Activated CD4-positive, alpha-beta T cell treated with anti-CD3 and anti-CD28 coated beads for 24 hours (primary cell): ENCODE results near the gene ZNF681.
"Not testable (repeated sequence)": the region's sequence is repeated elsewhere in the genome, so short reads cannot be mapped to it uniquely, and the experiment has no call there.

Experiments used
- DNase-seq, 2 donors: peaks; one replicate each; pipeline ENCODE4 v3.0.0-alpha.2; 2020; ENCODE audit warnings: low read depth in 2 of 2

The ZNF681 gene

GRCh38 chr19:23758187-23759074, at the start of gene ZNF681:
ZNF681 (minus strand) TSS chr19:23758891; CDS start chr19:23758749, 142 bp downstream.
- DNase-seq = peak; percentile 69 to 83

- DNase-seq = no peak
Observed at GRCh38 chr19:23804676-23805075, 46.0 kb upstream of the ZNF681 start.

DNA sequence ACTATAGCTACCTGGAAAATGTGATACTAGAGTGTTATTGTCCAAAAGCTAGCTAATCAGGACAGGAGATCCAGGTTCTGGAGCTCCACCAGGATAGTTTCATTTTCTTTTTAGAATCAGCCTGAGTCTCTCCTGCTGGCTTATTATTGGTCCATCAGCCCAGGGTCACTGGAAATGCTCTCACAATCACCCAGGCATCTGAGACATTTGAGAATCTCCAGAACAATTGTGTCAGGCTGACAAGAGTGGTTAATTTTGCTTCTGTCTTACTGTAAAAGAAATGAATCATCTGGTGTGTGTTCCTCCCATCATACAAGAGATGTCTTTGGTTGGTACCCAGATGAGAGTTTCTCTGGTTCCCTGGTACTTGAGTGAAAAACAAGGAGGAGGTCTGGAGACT, 43.6 kb upstream of the ZNF681 start:
- DNase-seq = no peak

GRCh38 chr19:23801803-23802202, 43.1 kb upstream of the ZNF681 start:
- no peak for DNase-seq

DNA sequence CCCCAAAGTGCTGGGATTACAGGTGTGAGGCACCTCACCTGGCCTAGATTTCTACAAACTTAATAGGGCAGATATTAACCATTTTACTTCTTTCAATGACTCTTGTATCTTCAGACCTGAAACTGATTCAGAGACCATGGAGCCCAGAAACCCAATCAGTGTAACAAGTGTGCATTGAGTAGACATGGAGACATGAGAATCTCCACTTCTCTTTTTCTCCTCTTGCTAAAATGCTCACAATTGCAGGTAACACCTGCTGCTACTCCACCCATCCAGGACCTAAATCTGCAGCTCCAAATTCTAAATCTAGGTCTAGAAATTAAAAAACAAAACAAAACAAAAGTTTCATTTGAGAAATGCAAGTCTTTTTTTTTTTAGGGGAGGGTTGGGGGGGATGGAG, 42.2 kb upstream of the ZNF681 start:
- no peak for DNase-seq

DNA sequence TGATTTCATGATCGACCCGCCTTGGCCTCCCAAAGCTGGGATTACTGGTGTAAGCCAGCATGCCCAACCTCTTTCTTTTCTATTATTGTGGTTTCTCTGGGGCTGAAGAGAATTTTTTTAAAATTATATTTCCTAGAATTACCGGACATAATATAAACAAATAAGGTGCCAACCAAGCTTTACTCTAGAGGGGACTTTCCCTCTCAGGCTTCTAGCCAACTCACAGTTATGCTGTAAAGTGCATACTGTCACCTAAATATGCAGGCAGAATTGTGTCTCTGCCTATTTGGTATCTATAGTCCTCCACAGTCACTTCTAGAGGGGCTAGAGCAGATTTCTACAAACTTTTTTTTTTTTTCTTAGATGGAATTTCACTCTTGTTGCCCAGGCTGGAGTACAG, 41.6 kb upstream of the ZNF681 start:
- no peak for DNase-seq

- DNase-seq = no peak
Observed at GRCh38 chr19:23799321-23799720, 40.6 kb upstream of the ZNF681 start.

DNA sequence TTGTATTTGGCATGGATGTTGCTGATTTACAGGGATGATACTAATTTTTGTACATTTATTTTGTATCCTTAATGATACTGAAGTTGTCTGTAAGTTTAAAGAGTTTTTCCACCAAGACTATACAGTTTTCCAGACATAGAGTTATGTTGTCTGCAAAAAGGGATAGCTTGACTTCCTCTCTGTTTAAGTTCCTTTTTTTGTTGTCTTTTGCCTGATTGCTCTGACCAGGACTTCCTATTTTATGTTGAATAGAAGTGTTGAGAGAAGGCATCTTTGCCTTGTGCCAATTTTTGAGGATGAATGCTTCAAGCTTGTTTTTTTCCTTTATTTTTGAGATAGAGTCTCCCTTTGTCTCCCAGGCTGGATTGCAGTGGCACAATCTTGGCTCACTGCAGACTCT, 36.8 kb upstream of the ZNF681 start:
- no peak for DNase-seq

DNA sequence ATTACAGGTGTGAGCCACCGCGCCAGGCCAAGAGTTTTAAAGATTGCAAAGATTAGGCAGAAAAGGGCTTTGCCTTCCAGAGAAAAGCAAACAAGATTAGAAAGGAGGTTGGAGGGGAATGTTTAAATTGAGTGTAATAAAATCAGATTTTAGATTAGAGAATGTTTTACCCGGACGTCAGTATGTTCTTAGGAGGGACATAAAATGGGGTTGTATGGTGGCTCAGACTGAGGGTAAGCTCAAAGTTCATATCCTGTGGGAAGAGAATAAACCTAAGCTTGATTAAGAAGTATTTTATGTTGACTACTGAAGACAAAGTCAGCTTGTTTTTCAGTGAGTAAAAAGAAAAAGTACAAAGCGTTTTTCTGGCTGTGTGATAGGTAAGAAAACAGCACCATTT, 34.1 kb upstream of the ZNF681 start:
- DNase-seq = no peak

- DNase-seq = no peak
Observed at GRCh38 chr19:23790641-23791488, 32.2 kb upstream of the ZNF681 start.

DNA sequence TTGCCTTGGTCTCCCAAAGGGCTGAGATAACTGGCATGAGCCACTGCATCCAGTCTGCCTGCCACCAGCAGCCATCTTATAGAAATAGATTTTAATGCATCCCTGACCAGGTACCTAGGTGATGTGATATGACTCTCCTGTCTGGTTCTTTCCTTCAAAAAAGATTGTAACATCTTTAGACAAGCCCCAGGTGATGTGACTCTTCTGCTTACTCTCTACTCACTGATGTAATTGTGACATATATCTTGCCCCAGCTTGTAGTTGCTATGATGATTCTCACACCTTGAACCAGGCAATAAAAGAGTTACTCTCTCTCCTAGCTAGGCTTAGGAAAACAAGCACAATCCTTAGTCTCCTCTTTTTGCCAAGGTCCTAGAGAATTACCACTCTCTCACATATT, 30.6 kb upstream of the ZNF681 start:
- DNase-seq = no peak

DNA sequence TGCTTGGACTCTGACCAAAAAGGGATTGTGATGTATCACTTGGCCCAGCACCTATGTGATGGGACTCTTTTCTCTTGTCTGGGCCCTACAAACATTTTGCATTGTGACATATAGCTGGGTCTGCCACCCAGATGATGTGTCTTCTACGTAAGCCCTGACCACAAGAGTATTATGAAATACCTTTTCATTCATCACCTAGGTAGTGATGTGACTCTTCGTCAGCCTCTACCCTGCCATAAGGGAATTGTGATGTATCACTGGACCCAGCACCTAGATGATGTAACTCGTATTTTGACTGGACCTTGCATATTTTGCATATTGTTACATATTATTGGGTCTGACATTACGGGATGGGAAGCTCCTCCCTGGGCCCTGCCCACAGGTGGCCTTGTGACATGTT, 29.7 kb upstream of the ZNF681 start:
- DNase-seq = no peak

- no peak for DNase-seq
Observed at GRCh38 chr19:23787106-23787505, 28.4 kb upstream of the ZNF681 start.

DNA sequence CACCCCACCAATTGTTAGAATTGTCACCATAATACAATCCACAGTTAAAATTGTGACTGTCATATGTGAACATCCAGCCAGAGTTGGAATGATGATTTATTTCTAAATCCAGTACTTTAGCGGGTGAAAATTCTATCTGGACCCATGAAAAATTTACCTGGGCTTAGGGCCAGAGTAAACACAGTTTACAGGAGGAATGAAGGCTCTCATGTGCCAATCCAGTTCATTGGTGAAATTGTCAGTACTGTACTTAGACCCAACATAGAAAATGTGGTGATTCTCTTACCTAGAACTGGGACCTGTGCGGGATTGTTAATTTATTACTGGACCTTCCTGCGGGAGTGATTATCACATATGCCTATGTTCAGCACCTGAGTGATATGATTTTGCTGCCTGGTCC, 27.3 kb upstream of the ZNF681 start:
- DNase-seq = no peak

- DNase-seq = no peak
Observed at GRCh38 chr19:23784274-23784673, 25.6 kb upstream of the ZNF681 start.

- DNase-seq = no peak
Observed at GRCh38 chr19:23783636-23784035, 24.9 kb upstream of the ZNF681 start.

GRCh38 chr19:23779645-23780044, 21.0 kb upstream of the ZNF681 start:
- no peak for DNase-seq

DNA sequence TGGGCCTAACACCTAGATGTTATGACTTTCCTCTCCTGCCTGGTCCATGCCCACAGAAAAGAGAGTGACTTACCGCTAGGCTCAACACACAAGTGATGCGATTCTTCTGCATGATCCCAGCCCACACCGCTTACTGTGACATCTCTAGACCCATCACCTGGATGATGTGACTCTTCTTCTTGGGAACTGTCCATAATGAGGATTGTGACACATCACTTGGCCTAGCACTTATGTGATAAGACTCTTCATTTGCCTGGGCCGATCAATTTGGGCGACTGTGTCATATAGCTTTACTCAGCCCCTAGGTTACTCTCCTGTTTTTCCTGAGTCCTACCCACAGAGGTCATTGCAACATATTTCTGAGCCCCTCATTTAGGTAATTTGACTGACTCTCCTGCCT, 19.9 kb upstream of the ZNF681 start:
- DNase-seq = no peak

DNA sequence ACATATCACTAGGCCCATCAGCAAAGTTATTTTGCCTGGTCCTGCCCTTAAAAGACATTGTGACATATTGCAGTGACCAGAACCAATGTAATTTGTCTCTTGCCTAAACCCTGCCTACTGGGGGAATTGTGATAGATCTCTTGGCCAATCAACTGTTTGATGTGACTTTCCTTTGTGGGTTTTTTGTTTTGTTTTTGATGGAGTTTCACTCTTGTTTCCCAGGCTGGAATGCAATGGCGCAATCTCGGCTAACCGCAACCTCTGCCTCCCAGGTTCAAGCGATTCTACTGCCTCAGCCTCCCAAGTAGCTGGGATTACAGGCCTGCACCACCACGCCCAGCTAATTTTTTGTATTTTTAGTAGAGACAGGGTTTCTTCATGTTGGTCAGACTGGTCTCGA, 19.3 kb upstream of the ZNF681 start:
- not testable (repeated sequence) for DNase-seq

DNA sequence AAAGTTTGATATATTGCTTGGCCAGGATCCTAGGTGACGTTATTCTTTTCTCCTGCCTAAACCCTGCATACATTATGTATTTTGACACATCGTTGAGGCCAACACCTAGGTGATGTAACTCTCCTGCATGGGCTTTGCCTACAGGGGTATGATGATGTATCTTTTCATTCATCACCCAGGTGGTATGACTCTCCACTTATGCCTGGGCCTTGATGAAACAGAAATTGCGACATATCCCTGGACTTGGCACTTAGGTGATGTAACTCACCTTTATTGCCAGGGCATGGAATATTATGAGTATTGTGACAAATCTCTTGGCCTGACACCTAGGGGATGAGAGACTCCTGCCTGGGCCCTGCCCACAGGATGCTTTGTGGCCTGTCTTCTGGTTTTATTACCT, 18.5 kb upstream of the ZNF681 start:
- no peak for DNase-seq

- no peak for DNase-seq
Observed at GRCh38 chr19:23776507-23777205, 18.0 kb upstream of the ZNF681 start.

DNA sequence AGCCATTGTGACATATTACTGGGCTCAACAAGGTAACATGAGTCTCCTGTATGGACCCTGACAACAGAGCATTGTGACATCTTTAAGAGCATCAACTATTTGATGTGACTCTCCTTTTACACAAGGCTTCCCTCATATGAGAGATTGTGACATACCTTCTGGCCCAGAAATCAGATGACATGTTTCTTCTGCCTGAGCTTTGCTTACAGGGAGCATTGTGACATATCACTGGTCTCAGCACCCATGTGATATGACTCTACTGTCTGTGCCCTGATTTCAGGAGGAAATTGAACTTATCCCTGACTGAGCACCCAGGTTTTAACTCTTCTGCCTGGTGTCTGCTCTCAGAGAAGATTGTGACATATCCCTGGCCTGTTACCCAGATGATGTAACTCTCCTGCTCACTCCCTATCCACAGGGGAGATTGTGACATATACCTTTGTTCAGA, 15.9 kb upstream of the ZNF681 start:
- DNase-seq = no peak
